ENCODE measurements around the gene LRP1B.

LRP1B gene

DNA sequence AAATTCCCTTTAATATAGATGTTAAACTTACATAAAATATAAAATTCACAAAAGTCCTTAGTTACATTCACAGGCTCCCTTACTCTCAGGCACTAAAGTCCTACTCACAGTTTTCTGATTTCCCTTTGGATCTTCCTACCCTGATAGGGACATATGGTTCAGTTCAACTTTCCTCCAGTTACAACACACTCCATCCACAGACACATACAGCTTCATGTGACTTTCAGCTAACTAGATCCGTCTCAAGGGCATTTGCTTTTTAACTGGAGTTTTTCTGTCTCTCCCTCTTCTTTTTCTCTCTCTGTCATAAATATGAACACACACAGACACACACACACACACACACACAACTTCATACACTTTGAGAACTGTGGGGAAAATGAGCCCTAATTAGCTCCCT, 419.2 kb downstream of the LRP1B start:
- POLR2A ChIA-PET: no interaction called here
- DNase-seq (ENCODE audit: extremely low spot score): no peak
- CTCF ChIA-PET: interaction anchor here (1.2 to 1.4 kb wide), 2 partner anchors 9 to 22 kb away, joined by 3 to 4 read pairs; no protein-coding TSS in a partner anchor
- no peak for TF ChIP-seq CTCF (IDR thresholded peaks at IDR 0.05; ENCODE audit: control extremely low read depth, extremely low read depth, low read depth, missing control alignments)

- ChIA-PET CTCF (interaction anchor here (1.2 to 1.4 kb wide), 2 partner anchors 8 to 23 kb away, joined by 3 to 4 read pairs; no protein-coding TSS in a partner anchor), POLR2A (no interaction called here)
- TF ChIP-seq CTCF (IDR thresholded peaks at IDR 0.05; ENCODE audit: control extremely low read depth, extremely low read depth, low read depth, missing control alignments): no peak
- DNase-seq (ENCODE audit: extremely low spot score): no peak
Measured at GRCh38 chr2:141710589-141711239, 420.1 kb downstream of the LRP1B start.

- CTCF ChIA-PET: no interaction called here
- no peak for DNase-seq (ENCODE audit: extremely low spot score)
- POLR2A ChIA-PET: no interaction called here
- TF ChIP-seq CTCF (IDR thresholded peaks at IDR 0.05; ENCODE audit: control extremely low read depth, extremely low read depth, low read depth, missing control alignments): no peak
Measured at GRCh38 chr2:141709756-141710155, 421.1 kb downstream of the LRP1B start.

DNA sequence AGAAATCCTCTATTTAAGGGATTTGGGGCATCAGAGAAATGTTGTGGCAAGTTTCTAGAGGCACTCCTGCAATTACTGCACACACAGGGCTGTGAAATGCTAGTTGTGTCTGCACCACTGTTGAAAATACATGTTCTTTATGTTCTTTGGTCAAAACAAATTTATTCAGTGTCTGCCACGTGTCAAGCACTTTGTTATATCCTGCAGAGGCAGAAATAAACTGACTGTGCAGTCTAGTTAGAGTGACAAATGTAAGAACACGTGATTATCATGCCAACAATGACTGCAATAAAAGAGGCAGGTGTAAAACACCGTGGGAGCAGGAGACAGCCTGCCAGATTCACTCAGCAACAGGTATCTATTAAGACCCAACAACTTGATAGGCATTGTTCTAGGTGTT, 423.3 kb downstream of the LRP1B start:
- ChIA-PET POLR2A (no interaction called here), CTCF (no interaction called here)
- no peak for DNase-seq (ENCODE audit: extremely low spot score)
- no peak for TF ChIP-seq CTCF (IDR thresholded peaks at IDR 0.05; ENCODE audit: control extremely low read depth, extremely low read depth, low read depth, missing control alignments)

GRCh38 chr2:141704541-141704940, 426.3 kb downstream of the LRP1B start:
- POLR2A ChIA-PET: no interaction called here
- no peak for DNase-seq (ENCODE audit: extremely low spot score)
- CTCF ChIA-PET: no interaction called here
- TF ChIP-seq CTCF (IDR thresholded peaks at IDR 0.05; ENCODE audit: control extremely low read depth, extremely low read depth, low read depth, missing control alignments): no peak

DNA sequence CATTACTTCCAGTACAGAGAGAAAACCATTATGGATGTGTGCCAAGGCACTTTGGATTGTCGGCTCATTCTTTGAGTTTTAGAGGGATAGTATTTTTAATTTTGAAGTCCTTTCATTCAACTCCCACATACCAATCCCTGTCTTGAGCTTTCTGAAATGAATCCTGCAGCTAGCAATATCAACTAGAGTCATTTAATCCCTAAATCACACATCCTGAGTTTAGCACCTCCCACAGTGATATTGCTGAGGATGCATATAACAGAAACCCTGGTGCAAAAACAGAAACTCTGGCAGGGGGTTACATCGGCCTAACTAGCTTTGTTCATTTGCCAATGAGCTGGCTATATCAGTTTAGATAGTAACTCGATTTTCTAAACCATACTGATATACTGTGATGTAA, 427.3 kb downstream of the LRP1B start:
- TF ChIP-seq CTCF (IDR thresholded peaks at IDR 0.05; ENCODE audit: control extremely low read depth, extremely low read depth, low read depth, missing control alignments): no peak
- DNase-seq (ENCODE audit: extremely low spot score): no peak
- CTCF ChIA-PET: no interaction called here
- POLR2A ChIA-PET: no interaction called here

All from GM10248 (cell line).